Transverse colon (tissue), 4 donors: ENCODE measurements around the gene TM4SF5.

Experiments
- CTCF ChIP-seq, 5 experiments: fragments of 200-600 bp in 3 of 5; fragments of 450-650 bp in 2 of 5; sonication (generic) in 3 of 5; IDR thresholded peaks; 1 replicate in 2 of 5; 2 replicates in 3 of 5; pipeline ENCODE4 v1.5.1; 2016 to 2017; ENCODE audit warnings: antibody characterized with exemption in 5 of 5, inconsistent platforms in 3 of 5, mild to moderate bottlenecking in 2 of 5, moderate library complexity in 1 of 5
- EP300 ChIP-seq: sonication (generic); formaldehyde crosslinking; IDR thresholded peaks from one replicate; pipeline ENCODE4 v1.6.1; 2017; ENCODE audit warnings: antibody characterized with exemption, low read depth
- POLR2A ChIP-seq: fragments of 450-650 bp; IDR thresholded peaks from one replicate; pipeline ENCODE4 v1.6.1; 2016; ENCODE audit warnings: antibody characterized with exemption, mild to moderate bottlenecking, moderate library complexity
- POLR2AphosphoS5 ChIP-seq, 3 donors: sonication (generic); formaldehyde crosslinking; IDR thresholded peaks; one replicate each; pipeline ENCODE4 v1.6.1; 2016; ENCODE audit warnings: antibody characterized with exemption in 3 of 3

- TF ChIP-seq CTCF (IDR thresholded peaks at IDR 0.05) (no peak), POLR2AphosphoS5 (IDR thresholded peaks at IDR 0.05) (no peak), POLR2A (no peak), EP300 (no peak)
Measured at GRCh38 chr17:4734857-4735475, 36.7 kb upstream of the TM4SF5 start.
